ENCODE measurements around the gene DOK7. TPM values are rescaled to one million over a fixed set of nuclear protein-coding genes. Genes with fewer than 3 reads are reported as not detected.

The DOK7 gene
- total RNA-seq, 6 experiments from 2014 or later: 0.73 to 2.4 (median 1.5) TPM

GRCh38 chr4:3491681-3492405 is 28.7 kb downstream of the DOK7 start:
- 85% methylated on average over 7 of the region's 17 CpGs for WGBS (ENCODE audit: insufficient coverage, low coverage, low lambda C conversion rate, missing lambda C conversion rate)
- Histone ChIP-seq H3K36me3 (no peaks in the 10 kb centered on the region), H3K27ac (no peak overlapping the region), H3K4me3 (no peak overlapping the region), H3K9me3 (no peaks in the 10 kb centered on the region), H3K4me1 (no peaks in the 10 kb centered on the region), H3K27me3 (no peaks in the 10 kb centered on the region)
- ATAC-seq: no peak
- no peak for TF ChIP-seq CTCF (IDR thresholded peaks at IDR 0.05)
- no peak for TF ChIP-seq POLR2A (IDR thresholded peaks at IDR 0.05)
- intact Hi-C loops (cut with DNase I): no loop called here
- no peak for DNase-seq

GRCh38 chr4:3492741-3493719 is 29.9 kb downstream of the DOK7 start:
- Histone ChIP-seq H3K4me3 (no peak overlapping the region), H3K36me3 (no peaks in the 10 kb centered on the region), H3K4me1 (no peaks in the 10 kb centered on the region), H3K9me3 (no peaks in the 10 kb centered on the region), H3K27me3 (no peaks in the 10 kb centered on the region), H3K27ac (no peak overlapping the region)
- intact Hi-C loops (cut with DNase I): no loop called here
- TF ChIP-seq POLR2A (IDR thresholded peaks at IDR 0.05): no peak
- TF ChIP-seq CTCF (IDR thresholded peaks at IDR 0.05): no peak
- WGBS (ENCODE audit: insufficient coverage, low coverage, low lambda C conversion rate, missing lambda C conversion rate): no CpG with 5 or more reads among the region's 55 CpGs
- ATAC-seq (no peak), DNase-seq (no peak)

GRCh38 chr4:3493720-3494461 is 30.8 kb downstream of the DOK7 start:
- Histone ChIP-seq H3K4me1 (no peaks in the 10 kb centered on the region), H3K27me3 (no peaks in the 10 kb centered on the region), H3K27ac (no peak overlapping the region), H3K4me3 (no peak overlapping the region), H3K9me3 (no peaks in the 10 kb centered on the region), H3K36me3 (no peaks in the 10 kb centered on the region)
- DNase-seq (no peak), ATAC-seq (no peak)
- TF ChIP-seq POLR2A (IDR thresholded peaks at IDR 0.05): no peak
- TF ChIP-seq CTCF (IDR thresholded peaks at IDR 0.05): no peak
- no CpG with 5 or more reads among the region's 20 CpGs for WGBS (ENCODE audit: insufficient coverage, low coverage, low lambda C conversion rate, missing lambda C conversion rate)
- intact Hi-C loops (cut with DNase I): no loop called here

- H3K9me3 ChIP-seq: no peaks in the 10 kb centered on the region
- no peak overlapping the region for H3K27ac ChIP-seq
- no peaks in the 10 kb centered on the region for H3K4me1 ChIP-seq
- ATAC-seq: no peak
- no peak overlapping the region for H3K4me3 ChIP-seq
- no peaks in the 10 kb centered on the region for H3K27me3 ChIP-seq
- intact Hi-C loops (cut with DNase I): no loop called here
- 51% methylated on average over 8 of the region's 15 CpGs for WGBS (ENCODE audit: insufficient coverage, low coverage, low lambda C conversion rate, missing lambda C conversion rate)
- H3K36me3 ChIP-seq: no peaks in the 10 kb centered on the region
- no peak for DNase-seq
- TF ChIP-seq CTCF (IDR thresholded peaks at IDR 0.05) (no peak), POLR2A (IDR thresholded peaks at IDR 0.05) (no peak)
Measured at GRCh38 chr4:3494462-3494871, 31.4 kb downstream of the DOK7 start.
